GM19240 (cell line): ENCODE results near the gene GBX2.

Source experiments
- DNase-seq: peaks from one replicate; pipeline ENCODE4 v3.0.0; 2011; ENCODE audit warnings: low spot score; ENCODE audit not compliant: insufficient read length

Gene GBX2

DNA sequence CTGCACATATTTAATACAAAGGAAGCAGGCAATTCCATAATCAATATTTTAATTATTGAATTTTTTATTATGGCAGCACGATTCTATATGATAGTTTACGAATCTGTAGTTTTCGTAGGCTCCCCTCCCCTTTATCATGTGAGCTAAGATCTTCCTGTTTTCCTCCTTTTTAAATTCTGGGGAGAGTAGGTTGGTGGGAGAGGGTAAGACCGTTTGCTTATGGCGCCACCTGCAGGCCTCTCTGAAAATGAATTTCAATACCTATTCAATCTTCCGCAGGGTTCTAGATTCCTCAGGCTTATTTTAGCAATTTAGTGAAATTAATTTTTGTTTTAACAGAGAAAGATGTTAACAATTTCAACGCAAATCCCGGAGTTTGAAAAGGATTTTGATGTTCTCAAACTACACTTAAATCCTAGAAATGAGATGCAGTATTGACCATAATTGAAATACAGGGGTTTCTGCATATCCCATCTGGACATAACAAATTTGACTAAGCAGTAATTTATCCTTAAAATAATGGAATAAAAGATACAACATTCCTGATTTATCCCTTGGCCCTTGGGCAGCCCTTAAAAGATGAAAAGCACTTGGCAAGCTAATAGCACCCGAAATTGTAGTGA lies 12.8 kb upstream of the GBX2 start:
- no peak for DNase-seq

DNA sequence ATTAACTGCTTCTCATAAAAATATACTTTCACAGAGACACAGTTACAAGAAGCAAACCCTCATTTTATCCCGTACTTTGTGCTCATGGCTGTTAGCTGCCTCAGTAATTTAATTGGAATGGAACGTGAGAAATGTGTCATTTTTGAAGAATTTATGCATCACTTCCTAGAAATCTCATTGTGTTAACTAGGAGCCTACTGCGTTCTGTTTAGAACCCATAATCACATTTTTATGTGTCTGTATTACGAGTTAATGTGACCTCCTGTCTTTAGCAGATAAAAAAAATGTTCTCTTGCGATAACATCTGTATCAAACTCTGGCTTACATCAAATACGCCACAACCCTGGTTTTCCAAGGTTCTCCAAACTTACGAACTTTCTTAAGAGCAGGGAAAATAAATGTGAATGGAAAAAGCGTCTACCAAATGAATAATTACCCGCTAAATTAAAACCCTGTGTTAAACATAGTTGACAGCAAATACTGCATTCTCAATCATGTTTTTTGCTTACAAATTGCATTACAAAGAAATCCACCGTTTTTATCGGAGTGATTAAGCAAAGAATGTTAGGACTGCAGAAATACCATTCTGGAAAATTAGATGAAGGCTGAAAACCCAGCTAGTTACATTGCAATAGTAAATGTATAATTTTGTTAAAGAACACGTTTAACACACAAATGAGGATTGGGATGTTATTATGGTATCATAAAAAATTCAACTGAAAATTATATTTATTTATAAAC lies 12.1 kb upstream of the GBX2 start:
- no peak for DNase-seq

DNA sequence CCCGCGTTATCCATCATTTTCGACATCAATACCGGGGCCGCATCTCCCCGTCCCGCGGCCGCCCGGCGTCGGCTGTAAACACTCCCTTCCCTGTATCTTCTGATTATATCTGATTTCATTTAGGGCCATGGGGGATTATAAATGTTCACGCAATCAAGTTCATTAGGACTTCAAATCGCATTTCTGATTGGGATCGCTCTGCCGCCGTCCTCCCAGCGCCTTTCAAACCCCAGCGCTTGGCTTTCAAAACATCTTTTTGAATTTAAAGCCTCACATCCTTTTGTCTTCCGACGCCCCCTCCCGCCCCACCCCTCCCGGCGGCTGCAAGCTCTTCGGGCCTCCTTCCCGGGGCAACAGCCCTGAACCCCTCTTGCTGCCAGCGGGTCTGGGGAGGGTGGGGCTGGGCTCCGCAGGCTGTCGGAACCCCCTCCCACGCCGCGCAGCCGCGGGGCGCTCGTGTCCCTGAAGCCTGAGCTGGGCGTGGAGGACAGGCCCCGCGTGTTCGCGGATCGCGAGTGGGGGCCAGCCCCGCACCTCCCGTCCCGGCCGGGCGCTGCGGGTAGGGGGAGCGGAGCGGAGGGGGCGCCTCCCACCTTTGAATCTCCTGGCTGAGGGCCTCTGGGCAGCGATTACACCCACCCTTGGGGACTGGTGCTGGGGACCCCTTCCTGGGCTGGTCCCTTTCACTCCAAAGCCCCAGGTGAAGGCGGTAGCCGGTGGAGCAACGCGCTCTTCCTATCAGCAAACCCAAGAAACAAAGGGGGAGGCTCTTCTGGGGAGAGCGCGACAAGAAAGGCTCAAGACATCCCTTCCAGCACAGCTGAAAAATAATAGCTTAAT lies 11.3 kb upstream of the GBX2 start:
- DNase-seq = no peak

DNA sequence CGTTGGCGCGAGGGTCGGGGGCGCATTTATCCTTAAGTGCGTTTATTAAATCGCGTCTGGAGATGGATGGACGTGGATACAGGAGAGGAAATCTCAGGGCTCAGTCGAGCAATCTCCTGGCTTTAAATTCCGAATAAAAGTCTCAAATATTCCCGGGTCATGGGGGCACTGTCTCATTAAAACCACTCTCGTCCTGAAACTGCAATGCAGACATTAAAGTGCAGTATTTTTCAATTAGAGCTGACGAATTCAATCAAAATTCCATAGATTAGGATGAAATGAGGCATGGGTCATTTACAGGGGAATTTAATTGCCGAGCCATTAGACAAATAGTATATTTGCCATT lies 10.7 kb upstream of the GBX2 start:
- DNase-seq = no peak

DNA sequence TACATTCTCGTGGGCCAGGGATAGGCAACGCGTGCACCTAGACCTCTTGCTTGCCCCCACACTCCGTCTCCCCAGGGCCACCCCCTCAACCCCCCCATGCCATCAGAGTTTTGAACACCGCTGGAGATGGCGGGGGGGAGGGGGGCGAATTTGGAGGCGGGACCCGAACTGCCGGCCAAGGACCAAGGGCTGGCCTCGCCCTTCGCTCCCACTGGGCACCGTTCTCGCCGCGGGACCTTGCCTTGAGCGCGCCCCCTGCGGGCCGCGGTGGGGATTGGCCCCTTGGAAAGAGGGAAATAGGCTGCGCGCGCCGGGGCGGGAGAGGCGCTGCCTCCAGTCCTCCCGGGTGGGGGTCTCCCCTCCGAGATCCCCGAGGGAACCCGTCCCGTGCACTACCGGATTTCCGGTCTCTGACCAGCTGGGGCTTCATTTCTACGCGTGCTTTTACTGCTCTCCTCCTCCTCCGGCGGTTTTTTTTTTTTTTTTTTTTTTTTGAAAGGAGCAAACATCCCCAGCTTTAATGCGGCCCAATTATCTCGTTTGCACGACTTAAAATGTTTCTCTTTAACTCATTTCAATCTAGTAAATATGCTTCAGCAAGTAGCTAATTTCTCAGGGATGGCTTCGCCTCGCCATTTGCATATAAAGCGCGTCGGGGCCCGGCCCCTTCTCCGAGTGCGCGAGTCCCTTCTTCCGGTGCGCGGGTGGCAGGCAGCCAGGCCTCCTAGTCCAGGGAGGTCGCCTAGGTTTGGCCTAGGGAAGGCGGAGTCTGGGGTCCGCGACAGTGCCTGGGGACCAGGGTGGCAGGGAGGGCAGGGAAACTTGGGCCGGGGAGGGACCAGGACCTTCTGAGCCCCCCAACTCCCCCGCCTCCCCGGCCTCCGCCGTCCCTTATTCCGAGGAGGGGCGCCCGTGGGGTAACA lies 10.0 kb upstream of the GBX2 start:
- no peak for DNase-seq

DNA sequence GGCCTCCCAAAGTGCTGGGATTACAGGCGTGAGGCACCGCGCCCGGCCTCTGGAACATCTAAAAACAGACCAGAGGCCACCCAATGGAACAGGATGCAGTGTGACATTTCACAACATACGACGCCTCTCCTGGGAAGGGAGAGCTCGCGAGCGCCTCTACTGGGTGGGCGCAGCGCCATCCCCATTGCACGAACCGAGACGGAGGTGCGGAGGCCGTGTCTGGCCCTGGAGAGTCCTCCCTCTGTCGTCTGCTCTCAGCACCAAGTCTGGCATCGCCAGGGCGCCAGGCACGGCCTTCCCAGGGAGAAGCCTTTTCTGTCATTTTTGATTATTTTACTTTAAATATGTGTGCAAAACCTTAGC lies 9.4 kb upstream of the GBX2 start:
- DNase-seq = no peak

DNA sequence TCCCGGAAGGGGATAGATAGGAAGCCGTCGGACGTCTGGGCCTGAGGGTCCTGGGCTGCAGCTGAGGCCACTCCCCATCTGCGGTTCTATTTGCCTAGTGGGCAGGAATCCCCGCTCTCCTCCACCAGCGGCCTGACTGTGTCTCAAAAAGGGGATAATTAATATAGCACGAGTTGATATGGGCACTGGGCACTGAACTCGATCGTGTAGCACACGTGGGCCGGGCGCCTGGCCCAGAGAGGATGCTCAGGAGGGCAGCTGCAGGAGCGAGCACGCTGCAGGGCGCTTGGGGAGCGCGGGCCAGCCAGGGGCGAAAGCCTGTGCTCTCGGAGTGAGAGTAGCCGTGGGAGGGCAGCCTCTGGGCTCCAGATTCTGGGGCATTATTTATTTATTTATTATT lies 8.8 kb upstream of the GBX2 start:
- no peak for DNase-seq

DNA sequence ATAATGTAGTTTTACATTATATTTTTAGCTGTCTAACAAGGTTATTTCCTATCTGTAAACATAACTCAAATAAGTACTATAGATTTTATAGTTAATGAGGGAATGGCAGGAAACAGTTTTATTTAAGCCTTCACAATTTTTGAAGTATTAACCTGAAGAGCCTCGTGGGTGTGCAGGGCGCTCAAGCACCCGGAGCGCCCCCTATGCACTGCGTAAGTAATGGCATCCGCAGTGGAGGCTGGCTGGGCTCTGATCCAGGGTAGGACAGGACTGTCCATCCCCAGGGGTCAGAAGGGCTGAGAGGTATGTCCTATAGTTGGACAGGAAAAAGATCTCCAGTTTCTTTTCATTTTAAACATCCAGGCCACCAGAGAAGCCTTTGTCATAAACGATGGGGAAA lies 8.2 kb upstream of the GBX2 start:
- no peak for DNase-seq

DNA sequence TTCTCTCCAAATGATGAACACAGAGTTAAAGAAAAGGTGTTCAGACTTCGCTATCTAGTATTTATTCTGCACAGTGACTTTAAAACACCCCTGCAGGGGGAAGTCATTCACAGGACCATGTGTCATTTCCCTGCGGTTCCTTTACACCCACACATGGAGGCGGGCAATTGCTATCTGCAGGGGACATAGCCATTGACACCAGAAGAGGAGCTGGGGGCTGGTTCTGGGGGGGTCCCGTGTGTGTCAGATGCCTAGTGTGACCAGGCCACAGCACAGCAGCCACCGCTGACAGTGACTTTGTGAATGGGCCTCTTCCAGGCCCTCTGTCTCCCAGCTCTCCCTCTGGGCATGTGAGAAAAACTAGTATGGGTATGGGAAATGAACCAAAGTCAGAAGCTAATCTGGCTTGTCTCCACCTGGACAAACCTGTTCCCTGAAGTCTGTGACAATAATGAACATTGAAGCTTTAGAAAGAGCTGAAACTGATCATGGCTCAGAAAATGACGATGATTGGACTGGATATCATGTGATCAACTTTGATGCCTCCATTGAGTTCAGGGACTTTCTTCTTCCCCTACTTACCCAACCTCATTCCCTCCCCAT lies 7.5 kb upstream of the GBX2 start:
- no peak for DNase-seq

DNA sequence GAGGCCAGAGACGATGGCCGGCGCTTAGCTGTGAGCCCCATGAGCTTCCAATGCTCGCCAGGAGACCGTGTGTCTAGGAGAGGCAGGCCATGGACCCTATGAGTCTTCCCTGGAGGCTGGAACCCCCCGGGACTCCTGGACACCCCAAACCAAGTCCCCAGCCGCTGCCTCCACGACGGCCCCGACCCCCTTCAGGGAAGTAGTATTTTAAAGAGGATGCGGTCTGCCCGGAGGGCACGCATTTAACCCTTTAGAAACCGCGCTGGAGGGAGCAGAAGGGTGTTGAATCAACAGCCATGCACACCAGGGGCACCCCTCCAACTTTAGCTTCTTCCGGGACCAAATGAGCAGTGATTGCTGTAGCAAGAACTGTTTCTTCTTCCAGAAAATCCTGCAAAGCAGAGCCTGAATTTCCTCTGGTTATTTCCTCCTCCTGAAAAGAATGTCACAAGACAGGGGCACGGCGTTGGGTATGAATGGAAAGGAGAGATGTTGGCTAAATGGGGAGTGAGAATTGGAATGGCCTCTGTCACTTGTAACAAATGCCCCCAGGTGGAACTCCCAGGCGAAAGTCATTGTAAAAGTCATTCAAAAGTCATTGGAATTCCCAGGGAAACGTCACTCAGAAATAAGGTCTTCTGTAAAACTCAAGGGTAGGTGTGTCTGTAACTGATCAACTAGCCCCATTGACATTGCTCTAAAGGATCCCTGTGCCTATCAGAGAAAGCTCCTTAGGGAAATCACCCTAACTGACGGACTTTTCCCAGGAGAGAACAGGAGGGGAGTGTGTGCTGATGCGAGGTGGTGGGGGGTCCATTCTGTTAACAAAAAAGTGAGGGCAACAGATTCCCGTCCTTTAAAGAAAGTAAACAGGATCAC lies 5.8 kb upstream of the GBX2 start:
- DNase-seq = no peak

DNA sequence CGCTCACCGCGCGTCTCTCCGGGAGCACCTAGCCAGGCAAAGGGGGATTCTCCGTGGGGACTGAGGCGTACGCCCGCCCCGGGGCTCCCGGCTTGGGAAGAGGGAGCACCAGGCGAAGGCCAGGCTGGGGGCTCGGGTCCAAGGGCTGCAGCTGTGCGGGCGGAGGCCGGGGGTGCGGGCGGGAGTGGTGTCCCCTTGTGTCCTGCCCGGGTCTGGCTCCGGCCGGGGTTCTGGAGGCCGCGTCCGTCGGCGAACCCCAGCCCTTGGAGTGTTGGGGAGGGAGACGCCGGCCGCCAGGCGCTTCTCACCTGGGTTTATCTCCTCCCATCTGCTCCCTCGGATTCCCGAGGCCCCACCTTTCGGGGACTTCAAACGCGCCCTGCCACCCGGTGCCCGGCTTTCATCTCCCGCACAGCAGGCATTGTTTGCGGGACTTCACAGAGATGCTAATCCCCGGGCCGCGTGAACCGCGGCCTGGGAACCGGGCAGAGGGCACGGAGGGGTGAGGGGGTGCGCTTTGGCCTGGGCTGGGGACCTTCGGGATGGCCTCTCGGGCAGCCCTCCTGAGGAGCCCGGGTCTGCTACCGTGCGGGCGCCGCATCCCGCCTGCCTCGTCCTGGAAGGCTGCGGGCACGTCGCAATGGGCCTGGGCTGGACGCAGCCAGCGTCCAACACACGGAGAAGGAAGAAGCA lies 5.0 kb upstream of the GBX2 start:
- DNase-seq = no peak

DNA sequence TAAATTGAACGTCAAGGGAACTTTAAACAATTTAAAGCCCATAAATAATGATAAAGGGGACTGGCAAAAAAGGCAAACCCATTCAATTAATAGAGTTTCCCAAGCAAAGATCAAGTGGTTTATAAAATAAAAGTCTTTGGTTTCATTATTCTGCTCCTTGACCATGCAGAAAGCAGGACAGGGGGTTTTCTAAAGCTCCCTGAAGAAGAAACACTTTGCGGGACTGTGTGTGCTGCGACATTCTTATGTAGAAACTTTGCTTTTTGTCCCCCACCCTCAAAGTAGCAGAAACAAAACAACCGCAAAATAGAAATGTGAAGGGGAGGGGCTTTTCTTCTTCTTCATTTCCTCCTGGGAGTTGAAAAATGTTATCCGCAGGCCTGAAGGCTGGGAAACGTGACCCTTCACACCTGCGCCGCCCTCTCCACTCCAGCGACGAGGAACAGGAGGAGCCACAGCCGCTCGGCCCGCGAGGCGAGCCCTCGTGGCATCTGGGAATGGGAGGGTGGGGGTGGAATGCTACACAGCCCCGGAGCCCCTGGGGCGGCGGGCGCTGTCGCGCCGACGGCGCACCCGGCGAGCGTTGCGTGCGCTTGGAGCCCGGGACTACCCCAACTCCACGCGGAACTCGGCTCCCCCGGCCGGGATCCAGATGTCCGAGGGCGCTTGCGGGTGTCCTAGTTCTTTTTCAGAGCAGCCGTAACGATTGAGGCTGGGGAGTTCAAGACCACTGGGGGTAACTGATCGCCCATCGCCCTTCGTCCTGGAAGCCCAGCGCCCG lies 4.3 kb upstream of the GBX2 start:
- DNase-seq = no peak

DNA sequence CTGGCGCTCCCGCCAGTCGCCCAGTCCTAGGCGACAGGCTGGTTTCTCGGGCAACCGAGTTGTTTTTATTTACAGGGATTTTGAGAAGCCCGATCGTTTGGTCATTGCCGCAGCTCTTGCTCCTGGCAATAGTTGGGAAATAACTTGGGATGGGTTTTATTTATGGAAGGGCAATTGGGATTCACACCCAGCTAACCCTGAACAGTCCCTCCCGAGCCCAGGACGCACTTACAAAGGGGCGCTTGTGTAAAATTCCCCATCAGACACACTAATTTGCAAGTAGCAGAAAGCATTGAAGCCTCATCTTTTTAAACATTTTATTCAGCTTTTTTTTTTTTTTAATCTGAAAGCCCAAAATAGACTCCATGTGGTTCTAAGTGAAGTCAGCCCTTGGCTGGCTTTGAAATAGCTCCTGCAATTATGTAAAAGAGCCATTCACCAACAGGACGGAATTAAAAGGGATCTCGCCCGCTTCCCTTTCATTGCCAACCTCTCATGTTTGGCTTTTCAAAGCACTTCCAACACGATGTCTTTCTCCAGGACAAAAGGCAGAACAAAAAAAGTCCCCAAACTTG lies 3.6 kb upstream of the GBX2 start:
- DNase-seq = no peak

DNA sequence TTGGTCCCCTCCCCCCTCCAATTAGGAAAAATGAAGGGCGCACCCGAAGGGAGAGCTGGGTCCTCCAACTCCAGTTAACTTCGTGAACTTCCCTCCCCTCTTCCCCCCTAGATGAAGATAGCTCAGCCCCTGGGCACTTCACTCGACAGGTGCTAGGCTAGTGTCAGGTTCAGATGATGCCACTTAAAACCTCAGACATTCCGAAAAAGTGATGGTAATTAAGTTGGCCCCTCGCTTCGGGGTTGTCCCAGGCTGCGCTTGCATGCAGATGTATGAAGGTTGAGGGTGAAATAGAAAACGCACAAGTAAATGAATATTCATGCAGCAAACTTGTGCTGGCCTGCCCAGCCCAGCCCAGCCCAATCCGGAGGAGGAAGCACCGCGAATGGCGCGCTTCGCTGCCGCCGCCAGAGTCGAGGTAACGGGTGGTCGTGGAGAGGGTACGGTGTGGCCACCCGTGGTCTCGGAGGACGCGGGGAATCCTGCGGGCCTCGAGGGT lies 3.0 kb upstream of the GBX2 start:
- DNase-seq = no peak

DNA sequence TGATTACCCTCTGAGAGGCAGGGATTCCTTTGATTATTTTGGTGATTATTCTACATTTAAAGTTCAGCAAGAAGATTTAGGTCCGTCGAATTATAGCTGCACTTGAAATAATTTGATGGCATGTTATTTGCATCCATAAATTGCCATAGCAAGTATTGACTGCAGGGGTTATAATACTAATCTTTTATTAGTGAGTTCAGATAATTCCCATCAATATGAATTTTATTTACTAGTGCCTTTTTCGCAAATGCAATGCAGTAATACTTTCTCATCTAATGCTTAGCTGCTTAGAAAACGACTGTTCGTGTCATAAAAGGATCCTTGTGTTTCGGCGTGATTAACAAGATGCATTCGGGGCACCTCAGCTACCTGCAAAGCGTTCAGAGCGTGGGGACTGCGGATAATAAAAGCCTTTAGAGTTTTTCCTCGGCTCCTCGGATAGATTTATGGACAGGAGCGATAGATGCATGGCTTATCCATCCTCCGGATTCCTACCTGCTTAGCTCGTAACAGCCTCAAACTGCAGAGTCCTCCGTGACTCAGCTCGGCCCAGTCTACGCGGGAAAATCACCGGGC lies 2.5 kb upstream of the GBX2 start:
- DNase-seq = no peak

DNA sequence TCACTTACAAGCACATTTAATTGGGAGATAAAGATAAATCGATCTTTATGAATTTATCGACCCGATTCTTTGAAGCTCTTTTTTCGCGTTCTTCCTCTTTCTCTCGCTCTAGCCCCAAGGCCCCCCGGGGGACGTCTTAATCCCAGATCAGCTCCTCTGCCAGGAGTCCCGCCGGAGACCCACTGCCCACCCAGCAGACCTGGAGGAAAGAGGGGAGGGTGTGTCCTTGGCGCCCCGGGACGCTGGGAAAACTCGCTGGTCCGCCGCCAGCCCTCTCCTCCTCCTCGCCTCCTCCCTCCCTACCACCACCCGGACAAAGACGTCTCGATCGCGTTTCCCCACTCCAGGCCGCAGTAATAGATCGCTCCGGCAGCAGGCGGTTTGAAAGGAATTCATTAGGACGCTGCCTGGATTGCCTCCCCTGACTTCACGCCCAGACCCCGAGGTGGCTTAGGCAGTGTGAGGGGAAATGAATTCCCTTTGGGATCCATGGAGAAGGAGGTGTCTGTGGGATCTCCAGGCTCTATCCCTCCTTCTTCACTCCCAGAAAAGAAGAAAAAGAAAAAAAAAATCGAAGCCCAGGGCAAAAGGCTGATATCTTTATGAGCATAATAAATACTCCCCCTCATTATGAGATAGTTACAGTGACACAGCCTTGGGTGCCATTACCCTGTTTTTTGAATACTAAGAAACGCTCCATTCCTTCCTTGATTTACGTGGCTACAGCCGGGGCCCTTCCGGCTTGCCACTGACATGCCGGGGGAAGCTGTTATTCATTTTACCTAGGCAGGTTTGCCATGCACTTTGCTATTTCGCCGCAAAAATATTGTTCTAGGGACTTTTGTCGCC lies 1.8 kb upstream of the GBX2 start:
- no peak for DNase-seq

DNA sequence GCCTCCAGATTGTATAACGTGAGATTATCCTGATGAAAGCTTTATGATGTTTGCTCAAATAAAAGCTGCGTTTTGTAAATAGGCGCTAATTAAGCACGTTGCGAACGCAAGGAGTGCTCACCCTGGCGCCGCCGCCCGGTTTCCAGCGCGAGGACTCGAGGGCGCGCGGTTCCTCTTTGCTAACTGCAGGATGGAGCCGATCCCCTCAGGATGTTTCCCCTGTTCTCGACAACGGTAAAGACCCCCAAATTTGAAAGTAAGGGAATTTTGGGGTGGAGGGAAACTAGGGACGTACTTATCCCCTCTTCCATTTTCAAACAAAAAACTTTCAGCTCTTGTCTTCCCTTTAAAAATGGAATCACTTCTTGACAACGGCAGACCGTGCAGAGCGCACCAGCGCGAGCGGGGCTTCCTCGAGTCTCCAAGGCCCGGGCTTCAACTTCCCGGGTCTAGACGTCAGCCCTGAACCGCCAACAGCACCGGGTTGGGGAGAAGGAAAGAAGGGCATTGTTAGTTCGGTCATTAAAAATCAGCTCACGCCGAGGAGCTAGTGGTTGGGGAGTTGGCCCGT lies 1.1 kb upstream of the GBX2 start:
- DNase-seq = no peak
